ENCODE measurements around the gene DLGAP4. TPM values are rescaled to one million over a fixed set of nuclear protein-coding genes. Genes with fewer than 3 reads are reported as not detected.

The DLGAP4 gene
- 10 to 100 TPM; 46.9 to 81.3 (median 64.7) TPM for polyA plus RNA-seq (ENCODE audit: insufficient read depth in 1 of 5, insufficient read length in 5 of 5, low replicate concordance in 1 of 5)
- long read RNA-seq, donor 1, transcript DLGAP4-206 (7 exons, 3,110 nt), result major isoform, 5 of 39 reads
- long read RNA-seq, donor 1, partial matches to known transcripts, result 32 of 39 reads
- long read RNA-seq, donor 1, other reads (novel, unspliced or antisense), result 0 of 39 reads
- long read RNA-seq, donor 2, transcript DLGAP4-206 (7 exons, 3,110 nt), result major isoform, 5 of 17 reads
- long read RNA-seq, donor 2, partial matches to known transcripts, result 10 of 17 reads
- long read RNA-seq, donor 2, other reads (novel, unspliced or antisense), result 0 of 17 reads
- long read RNA-seq, donor 3, partial matches to known transcripts, result 12 of 15 reads
- long read RNA-seq, donor 3, other reads (novel, unspliced or antisense), result 0 of 15 reads
- long read RNA-seq, donor 4, partial matches to known transcripts, result 17 of 19 reads
- long read RNA-seq, donor 4, other reads (novel, unspliced or antisense), result 0 of 19 reads
- long read RNA-seq, donor 5, partial matches to known transcripts, result 19 of 23 reads
- long read RNA-seq, donor 5, other reads (novel, unspliced or antisense), result 0 of 23 reads
- long read RNA-seq, donor 6, transcript DLGAP4-202 (7 exons, 2,392 nt), result major isoform, 7 of 25 reads
- long read RNA-seq, donor 6, partial matches to known transcripts, result 14 of 25 reads
- long read RNA-seq, donor 6, other reads (novel, unspliced or antisense), result 0 of 25 reads
- long read RNA-seq, donor 7, transcript DLGAP4-202 (7 exons, 2,392 nt), result major isoform, 5 of 33 reads
- long read RNA-seq, donor 7, partial matches to known transcripts, result 24 of 33 reads
- long read RNA-seq, donor 7, other reads (novel, unspliced or antisense), result 0 of 33 reads
- long read RNA-seq, donor 8, partial matches to known transcripts, result 0 of 3 reads
- long read RNA-seq, donor 8, other reads (novel, unspliced or antisense), result 0 of 3 reads

GRCh38 chr20:36305602-36306551 lies at the start of gene DLGAP4:
DLGAP4 (plus strand) TSS chr20:36306339; CDS start chr20:36431718, 125,379 bp downstream.
- DNase-seq, result no peak

GRCh38 chr20:36259177-36260061 lies 46.7 kb upstream of the DLGAP4 start:
- DNase-seq, result no peak

- no peak for DNase-seq
Observed at GRCh38 chr20:36260316-36260715, 45.8 kb upstream of the DLGAP4 start.

- DNase-seq, result no peak
Observed at GRCh38 chr20:36261389-36262105, 44.6 kb upstream of the DLGAP4 start.

- no peak for DNase-seq
Observed at GRCh38 chr20:36262440-36262839, 43.7 kb upstream of the DLGAP4 start.

GRCh38 chr20:36264426-36265246 lies 41.5 kb upstream of the DLGAP4 start:
- no peak for DNase-seq

GRCh38 chr20:36266189-36266588 lies 40.0 kb upstream of the DLGAP4 start:
- DNase-seq, result no peak

- DNase-seq, result no peak
Observed at GRCh38 chr20:36267605-36268381, 38.3 kb upstream of the DLGAP4 start.

GRCh38 chr20:36268440-36269342 lies 37.4 kb upstream of the DLGAP4 start:
- no peak for DNase-seq

GRCh38 chr20:36269507-36269906 lies 36.6 kb upstream of the DLGAP4 start:
- DNase-seq, result no peak

- DNase-seq, result no peak
Observed at GRCh38 chr20:36270744-36271638, 35.1 kb upstream of the DLGAP4 start.

- no peak for DNase-seq
Observed at GRCh38 chr20:36271639-36272546, 34.2 kb upstream of the DLGAP4 start.

GRCh38 chr20:36272547-36273220 lies 33.5 kb upstream of the DLGAP4 start:
- DNase-seq, result no peak

Data from right lung (tissue), 10 donors.